ENCODE results near the gene NDRG4.

The NDRG4 gene

GRCh38 chr16:58472827-58473226 is 27.1 kb upstream of the NDRG4 start:
- no peak for TF ChIP-seq CTCF (IDR thresholded peaks at IDR 0.05; ENCODE audit: low read depth, low read length, missing control alignments)
- no peak overlapping the region for H3K4me3 ChIP-seq (ENCODE audit: low read depth, low read length)
- no peak for DNase-seq (ENCODE audit: low read depth)

GRCh38 chr16:58474296-58474695 is 25.6 kb upstream of the NDRG4 start:
- TF ChIP-seq CTCF (IDR thresholded peaks at IDR 0.05; ENCODE audit: low read depth, low read length, missing control alignments), result no peak
- H3K4me3 ChIP-seq (ENCODE audit: low read depth, low read length), result no peak overlapping the region
- DNase-seq (ENCODE audit: low read depth), result no peak

- no peak for DNase-seq (ENCODE audit: low read depth)
- TF ChIP-seq CTCF (IDR thresholded peaks at IDR 0.05; ENCODE audit: low read depth, low read length, missing control alignments), result no peak
- no peak overlapping the region for H3K4me3 ChIP-seq (ENCODE audit: low read depth, low read length)
Measured at GRCh38 chr16:58475091-58475619, 24.8 kb upstream of the NDRG4 start.

- H3K4me3 ChIP-seq (ENCODE audit: low read depth, low read length), result no peak overlapping the region
- no peak for DNase-seq (ENCODE audit: low read depth)
- TF ChIP-seq CTCF (IDR thresholded peaks at IDR 0.05; ENCODE audit: low read depth, low read length, missing control alignments), result no peak
Measured at GRCh38 chr16:58476791-58477190, 23.2 kb upstream of the NDRG4 start.

- DNase-seq (ENCODE audit: low read depth), result no peak
- H3K4me3 ChIP-seq (ENCODE audit: low read depth, low read length), result no peak overlapping the region
- no peak for TF ChIP-seq CTCF (IDR thresholded peaks at IDR 0.05; ENCODE audit: low read depth, low read length, missing control alignments)
Measured at GRCh38 chr16:58478427-58478826, 21.5 kb upstream of the NDRG4 start.

- no peak overlapping the region for H3K4me3 ChIP-seq (ENCODE audit: low read depth, low read length)
- DNase-seq (ENCODE audit: low read depth), result no peak
- TF ChIP-seq CTCF (IDR thresholded peaks at IDR 0.05; ENCODE audit: low read depth, low read length, missing control alignments), result no peak
Measured at GRCh38 chr16:58481226-58481869, 18.6 kb upstream of the NDRG4 start.

- no peak for TF ChIP-seq CTCF (IDR thresholded peaks at IDR 0.05; ENCODE audit: low read depth, low read length, missing control alignments)
- no peak for DNase-seq (ENCODE audit: low read depth)
- no peak overlapping the region for H3K4me3 ChIP-seq (ENCODE audit: low read depth, low read length)
Measured at GRCh38 chr16:58481931-58482330, 18.0 kb upstream of the NDRG4 start.

All from GM12864 (cell line).